Stomach (tissue), 9 donors: ENCODE data around the gene BICD2. TPM values are rescaled to one million over a fixed set of nuclear protein-coding genes. Genes with fewer than 3 reads are reported as not detected.

Experiments
- DNase-seq, 2 donors: peaks; one replicate each; pipeline versions ENCODE4 v3.0.0 to v3.0.0-alpha.2; 2013 to 2019
- H3K27ac ChIP-seq, 5 donors: fragments of 200-600 bp in 4 of 5; sonication (generic) in 4 of 5; one replicate each; pipeline ENCODE4 v1.5.1; 2013 to 2019; ENCODE audit warnings: mild to moderate bottlenecking in 1 of 5, moderate library complexity in 1 of 5
- H3K27me3 ChIP-seq, 3 donors: fragments of 200-600 bp; sonication (generic); one replicate each; pipeline ENCODE4 v1.5.1; 2017 to 2019; ENCODE audit warnings: mixed run types in 1 of 3
- H3K36me3 ChIP-seq, 4 donors: fragments of 200-600 bp; sonication (generic); 1 replicate in 3 of 4; 2 replicates in 1 of 4; pipeline ENCODE4 v1.5.1; 2016 to 2019
- H3K4me1 ChIP-seq, 4 donors: fragments of 200-600 bp; sonication (generic); one replicate each; pipeline ENCODE4 v1.5.1; 2016 to 2019
- H3K4me3 ChIP-seq, 4 donors: fragments of 200-600 bp; sonication (generic) in 3 of 4; one replicate each; pipeline ENCODE4 v1.5.1; 2016 to 2019; ENCODE audit warnings: mild to moderate bottlenecking in 1 of 4
- H3K9me3 ChIP-seq, 4 donors: fragments of 200-600 bp; sonication (generic); one replicate each; pipeline ENCODE4 v1.5.1; 2016 to 2019
- EP300 ChIP-seq: sonication (generic); formaldehyde crosslinking; IDR thresholded peaks from one replicate; pipeline ENCODE4 v1.6.1; 2017; ENCODE audit warnings: antibody characterized with exemption
- POLR2A ChIP-seq, 4 donors: fragments of 450-650 bp; IDR thresholded peaks; one replicate each; pipeline ENCODE4 v1.6.1; 2016; ENCODE audit warnings: antibody characterized with exemption in 4 of 4, control low read depth in 2 of 4, mild to moderate bottlenecking in 1 of 4, moderate library complexity in 1 of 4
- POLR2AphosphoS5 ChIP-seq, 3 donors: sonication (generic); formaldehyde crosslinking; IDR thresholded peaks; one replicate each; pipeline ENCODE4 v1.6.1; 2016; ENCODE audit warnings: antibody characterized with exemption in 3 of 3
- WGBS, 5 donors: extraction: QIAGEN DNeasy Blood & Tissue Kit in 3 of 5; methylation state at CpG; one replicate each; pipeline versions ENCODE4 v1.1.5 to v1.1.7; 2013 to 2018; 5-methylcytosine and 5-hydroxymethylcytosine counted together
- intact Hi-C: fragments of 100-400 bp; cut with DNase I; formaldehyde crosslinking; loops from one replicate; pipeline ENCODE4 v1.15.1; 2023; ENCODE audit warnings: low total_unique reads
- polyA plus RNA-seq, 3 donors: library from polyadenylated mRNA; stranded (reverse); fragments of 200-250 nt; gene quantifications; one replicate each; pipeline ENCODE4 v1.2.3, GENCODE V29; 2013
- total RNA-seq, 5 donors: library from RNA; depleted of rRNA; stranded (reverse); fragments of >200 nt; gene quantifications; one replicate each; pipeline versions ENCODE4 v1.1.0 to v1.2.3, GENCODE V29; 2014 to 2016
- TF ChIP-seq, protein P1 (sequence below), 7 experiments: fragments of 450-650 bp in 4 of 7; fragments of 200-600 bp in 3 of 7; sonication (generic) in 3 of 7; IDR thresholded peaks; one replicate each; pipeline ENCODE4 v1.5.1; 2016 to 2019; ENCODE audit warnings: antibody characterized with exemption in 7 of 7, control low read depth in 2 of 7, mild to moderate bottlenecking in 1 of 7
- donor health status: healthy with polysubstance abuse.
- donor health status: Bipolar disorder and iron deficiency.
- donor health status: healthy.

The BICD2 gene
- total and polyA plus RNA-seq, 8 donors, result 5.9 to 32.6 (median 16.4) TPM

DNA sequence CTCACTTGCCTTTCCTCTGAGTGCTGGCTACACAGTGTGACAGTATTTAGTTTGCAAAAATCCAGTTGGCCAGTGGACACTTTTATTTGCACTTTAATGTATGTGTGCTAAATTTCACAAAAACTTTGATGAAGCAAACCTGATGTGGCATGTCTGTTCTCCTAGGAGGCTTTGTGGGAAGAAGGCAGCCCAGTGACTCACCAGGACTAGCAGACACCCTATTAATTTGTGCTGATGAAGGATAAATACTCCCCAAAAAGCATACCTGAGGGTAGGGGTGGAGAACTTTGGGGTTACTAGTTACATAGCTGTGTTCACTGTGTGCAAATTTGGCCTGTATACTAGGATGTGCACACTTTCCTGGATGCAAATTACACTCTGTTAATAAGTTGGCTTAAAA is 55.4 kb downstream of the BICD2 start:
- Histone ChIP-seq H3K4me1 (peaks cover 0 to 5% (median 0%) of the 10 kb centered on the region in 4 donors), H3K4me3 (no peak overlapping the region), H3K27ac (no peak overlapping the region), H3K27me3 (no peaks in the 10 kb centered on the region), H3K9me3 (no peaks in the 10 kb centered on the region), H3K36me3 (peaks cover 28 to 55% (median 54%) of the 10 kb centered on the region in 4 donors)
- intact Hi-C loops, result no loop called here
- TF ChIP-seq POLR2A (IDR thresholded peaks at IDR 0.05) (no peak), POLR2AphosphoS5 (IDR thresholded peaks at IDR 0.05) (no peak), EP300 (no peak)
- TF ChIP-seq, protein P1, sequence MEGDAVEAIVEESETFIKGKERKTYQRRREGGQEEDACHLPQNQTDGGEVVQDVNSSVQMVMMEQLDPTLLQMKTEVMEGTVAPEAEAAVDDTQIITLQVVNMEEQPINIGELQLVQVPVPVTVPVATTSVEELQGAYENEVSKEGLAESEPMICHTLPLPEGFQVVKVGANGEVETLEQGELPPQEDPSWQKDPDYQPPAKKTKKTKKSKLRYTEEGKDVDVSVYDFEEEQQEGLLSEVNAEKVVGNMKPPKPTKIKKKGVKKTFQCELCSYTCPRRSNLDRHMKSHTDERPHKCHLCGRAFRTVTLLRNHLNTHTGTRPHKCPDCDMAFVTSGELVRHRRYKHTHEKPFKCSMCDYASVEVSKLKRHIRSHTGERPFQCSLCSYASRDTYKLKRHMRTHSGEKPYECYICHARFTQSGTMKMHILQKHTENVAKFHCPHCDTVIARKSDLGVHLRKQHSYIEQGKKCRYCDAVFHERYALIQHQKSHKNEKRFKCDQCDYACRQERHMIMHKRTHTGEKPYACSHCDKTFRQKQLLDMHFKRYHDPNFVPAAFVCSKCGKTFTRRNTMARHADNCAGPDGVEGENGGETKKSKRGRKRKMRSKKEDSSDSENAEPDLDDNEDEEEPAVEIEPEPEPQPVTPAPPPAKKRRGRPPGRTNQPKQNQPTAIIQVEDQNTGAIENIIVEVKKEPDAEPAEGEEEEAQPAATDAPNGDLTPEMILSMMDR (IDR thresholded peaks at IDR 0.05), result no peak
- no peak for DNase-seq

DNA sequence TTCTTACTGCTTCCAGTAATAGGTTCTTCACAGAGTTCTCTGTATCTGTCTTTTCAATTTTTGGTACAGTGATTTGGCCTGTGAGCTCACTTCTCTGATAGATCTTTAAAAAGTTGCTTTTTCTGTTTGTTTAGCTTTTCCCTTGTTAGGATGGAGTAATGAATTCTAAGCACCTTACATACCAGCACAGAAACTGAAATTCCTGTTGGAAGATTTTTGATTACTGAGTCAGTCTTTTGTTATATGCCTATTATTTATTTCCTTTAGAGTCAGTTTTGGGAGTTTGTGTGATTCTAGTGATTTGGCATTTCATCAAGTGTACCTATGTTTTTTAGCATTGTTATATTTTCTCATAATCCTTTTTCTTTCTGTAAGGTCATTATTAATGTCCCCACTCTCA is 57.1 kb downstream of the BICD2 start:
- Histone ChIP-seq H3K27me3 (no peaks in the 10 kb centered on the region), H3K4me3 (no peak overlapping the region), H3K4me1 (peaks cover 0 to 5% (median 0%) of the 10 kb centered on the region in 4 donors), H3K27ac (no peak overlapping the region), H3K36me3 (peaks cover 17 to 38% (median 37%) of the 10 kb centered on the region in 4 donors), H3K9me3 (no peaks in the 10 kb centered on the region)
- no peak for DNase-seq
- intact Hi-C loops, result no loop called here
- TF ChIP-seq POLR2A (IDR thresholded peaks at IDR 0.05) (no peak), POLR2AphosphoS5 (IDR thresholded peaks at IDR 0.05) (no peak), EP300 (no peak)
- TF ChIP-seq, protein P1 (IDR thresholded peaks at IDR 0.05), result no peak

DNA sequence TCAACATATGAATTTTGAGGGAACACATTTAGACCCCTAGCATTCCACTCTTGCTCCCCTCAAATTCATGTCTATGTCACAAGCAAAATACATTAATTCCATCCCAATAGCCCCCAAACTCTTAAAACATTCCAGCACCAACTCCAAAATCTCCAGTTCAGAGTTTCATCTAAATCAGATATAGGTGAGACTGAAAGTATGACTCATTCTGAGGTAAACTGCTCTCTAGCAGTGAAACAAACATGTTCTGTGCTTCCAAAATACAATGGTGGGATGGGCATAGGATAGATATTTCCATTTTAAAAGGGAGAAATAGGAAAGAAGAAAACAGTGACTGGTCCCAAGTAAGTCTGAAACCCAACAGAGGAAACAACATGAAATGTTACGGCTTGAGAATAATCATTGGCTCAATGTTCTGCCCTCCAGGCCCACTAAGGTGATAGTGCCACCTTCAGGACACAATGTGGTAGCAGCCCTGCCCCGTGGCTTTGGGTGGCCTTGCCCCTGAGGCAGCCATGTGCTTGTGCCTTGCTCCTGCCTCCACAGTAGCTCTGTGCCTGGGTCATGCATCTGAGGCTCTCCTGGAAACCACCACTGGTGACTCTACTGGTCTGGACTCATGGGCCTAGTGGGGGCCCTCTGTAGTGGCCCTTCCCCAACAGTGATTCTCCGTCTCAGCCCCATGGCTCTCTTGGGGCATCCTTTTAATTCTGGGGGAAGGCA is 58.3 kb downstream of the BICD2 start:
- peaks cover 17 to 26% (median 25%) of the 10 kb centered on the region in 4 donors for H3K36me3 ChIP-seq
- no peak for DNase-seq
- H3K9me3 ChIP-seq, result no peaks in the 10 kb centered on the region
- no peak overlapping the region for H3K4me3 ChIP-seq
- H3K27ac ChIP-seq, result no peak overlapping the region
- intact Hi-C loops, result no loop called here
- no peaks in the 10 kb centered on the region for H3K27me3 ChIP-seq
- WGBS, 5 donors, result 55 to 67% (median 60%) methylated on average over 3 of the region's 3 CpGs
- no peaks in the 10 kb centered on the region for H3K4me1 ChIP-seq
- TF ChIP-seq, protein P1 (IDR thresholded peaks at IDR 0.05), result peak in 2 of 7 experiments; percentile 23 to 26
- TF ChIP-seq POLR2AphosphoS5 (IDR thresholded peaks at IDR 0.05), result no peak

DNA sequence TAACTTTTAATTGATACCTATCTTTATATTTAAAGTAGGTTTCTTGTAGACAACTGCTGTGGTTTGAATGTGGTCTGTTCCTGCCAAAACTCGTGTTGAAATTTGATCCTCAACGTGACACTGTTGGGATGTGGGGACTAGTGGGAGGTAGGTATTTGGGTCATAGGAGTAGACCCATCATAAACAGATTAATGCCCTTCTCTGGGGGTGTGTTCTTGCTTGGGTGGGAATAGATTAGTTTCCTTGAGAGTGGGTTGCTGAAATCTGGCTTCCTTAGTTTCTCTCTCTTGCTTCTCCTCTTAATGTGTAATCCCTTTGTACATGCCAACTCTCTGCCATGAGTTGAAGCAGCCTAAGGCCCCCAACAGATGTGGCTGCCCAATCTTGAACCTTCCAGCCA is 60.1 kb downstream of the BICD2 start:
- peaks cover 4 to 8% (median 7%) of the 10 kb centered on the region in 4 donors for H3K36me3 ChIP-seq
- H3K27me3 ChIP-seq, result no peaks in the 10 kb centered on the region
- no peaks in the 10 kb centered on the region for H3K9me3 ChIP-seq
- no peak for TF ChIP-seq POLR2A (IDR thresholded peaks at IDR 0.05)
- TF ChIP-seq POLR2AphosphoS5 (IDR thresholded peaks at IDR 0.05), result no peak
- no peak for TF ChIP-seq EP300
- TF ChIP-seq, protein P1 (IDR thresholded peaks at IDR 0.05), result no peak
- no peak for DNase-seq
- intact Hi-C loops, result no loop called here
- H3K4me3 ChIP-seq, result no peak overlapping the region
- WGBS, 5 donors, result 72 to 86% (median 78%) methylated on average over 2 of the region's 2 CpGs
- no peak overlapping the region for H3K27ac ChIP-seq
- H3K4me1 ChIP-seq, result no peaks in the 10 kb centered on the region
